Inferior parietal cortex (tissue), 1 donor: ENCODE results near the gene SP110.
"Not testable (repeated sequence)": the region's sequence is repeated elsewhere in the genome, so short reads cannot be mapped to it uniquely, and the experiment has no call there.

Experiments
- DNase-seq: peaks from one replicate; pipeline ENCODE4 v3.0.0-alpha.2; 2016; ENCODE audit errors: extremely low spot score

The SP110 gene

DNA sequence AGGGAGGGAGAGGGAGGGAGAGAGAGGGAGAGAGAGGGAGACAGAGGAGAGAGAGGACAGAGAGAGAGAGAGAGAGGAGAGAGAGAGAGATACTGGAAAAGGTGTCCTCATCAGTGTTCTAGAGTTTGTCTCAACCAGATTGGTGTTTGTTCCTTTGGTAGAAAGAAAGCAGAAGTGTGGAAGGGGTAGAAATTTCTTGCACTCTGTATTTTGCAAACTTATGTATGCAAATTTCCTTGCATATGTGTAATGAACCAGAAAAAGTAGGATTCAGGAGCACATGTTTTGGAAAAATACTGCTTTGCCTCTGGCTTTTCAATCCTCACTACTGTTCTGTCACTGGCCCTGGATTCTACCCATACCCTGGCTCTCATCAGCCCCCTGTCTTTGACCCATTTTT lies 4.7 kb upstream of the SP110 start:
- DNase-seq = no peak

- DNase-seq = not testable (repeated sequence)
Observed at GRCh38 chr2:230222829-230223228, 3.0 kb upstream of the SP110 start.

GRCh38 chr2:230221493-230221892 lies 1.7 kb upstream of the SP110 start:
- no peak for DNase-seq

- DNase-seq = no peak
Observed at GRCh38 chr2:230220347-230220969, 674 bp upstream of the SP110 start.

- peak; percentile 9 for DNase-seq
Observed at GRCh38 chr2:230218421-230218820, 1.4 kb downstream of the SP110 start.

DNA sequence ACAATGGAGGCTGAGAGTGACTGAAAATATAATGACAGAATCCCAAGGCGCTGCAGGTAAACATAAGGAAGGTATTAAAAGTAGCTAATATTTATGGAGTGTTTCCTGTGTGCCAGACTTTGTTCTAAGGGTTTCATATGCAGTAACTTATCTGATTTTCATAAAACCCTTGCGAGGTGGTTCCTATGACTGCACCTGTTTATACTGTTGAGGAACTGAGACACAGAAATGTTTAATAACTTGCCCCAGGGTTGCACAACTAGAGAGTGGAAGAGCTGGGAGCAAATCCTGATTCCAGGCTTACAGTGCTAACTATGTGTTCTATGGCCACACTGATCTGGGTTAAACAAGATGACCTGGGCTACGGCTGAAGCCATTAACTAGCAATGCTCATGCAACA lies 2.4 kb downstream of the SP110 start:
- DNase-seq = no peak

DNA sequence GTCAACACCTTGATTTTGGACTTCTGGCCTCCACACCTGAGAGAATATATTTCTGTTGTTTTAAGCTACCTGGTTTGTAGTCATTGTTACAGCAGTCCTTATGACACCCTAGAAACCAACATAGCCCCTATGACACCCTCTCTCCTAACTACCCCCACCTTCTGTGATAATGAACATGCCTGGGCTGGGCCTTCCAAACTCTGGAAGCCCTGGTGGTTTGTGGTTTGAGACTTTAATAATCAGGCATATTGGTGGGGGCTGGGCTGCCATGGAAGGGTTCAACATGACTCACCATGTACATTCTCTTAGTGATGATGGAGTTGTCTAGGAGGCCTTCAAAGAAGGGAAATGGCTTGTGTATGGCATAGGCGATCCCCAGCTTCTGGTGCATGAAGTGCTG lies 3.3 kb downstream of the SP110 start:
- no peak for DNase-seq

GRCh38 chr2:230209422-230210051 lies 10.2 kb downstream of the SP110 start:
- DNase-seq = no peak

GRCh38 chr2:230208576-230208975 lies 11.2 kb downstream of the SP110 start:
- no peak for DNase-seq

DNA sequence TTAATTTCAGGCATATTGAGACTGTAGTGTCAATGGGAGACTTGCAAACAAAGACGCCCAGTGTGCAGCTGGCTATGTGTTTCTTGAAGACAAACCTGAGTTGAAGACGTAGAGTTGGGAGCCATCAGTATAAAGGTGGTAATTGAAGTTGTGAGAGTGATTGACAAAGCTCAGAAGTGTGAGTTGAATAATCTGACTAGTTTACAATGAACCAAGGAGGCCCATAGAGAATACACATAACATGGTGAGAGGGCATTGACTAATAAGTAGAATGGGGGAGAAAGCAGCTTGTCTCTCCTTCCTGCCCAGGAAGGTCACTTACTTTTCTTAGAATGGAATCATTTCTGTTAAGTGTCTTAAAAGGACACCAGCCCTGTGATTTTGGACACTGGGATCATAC lies 14.1 kb downstream of the SP110 start:
- no peak for DNase-seq

DNA sequence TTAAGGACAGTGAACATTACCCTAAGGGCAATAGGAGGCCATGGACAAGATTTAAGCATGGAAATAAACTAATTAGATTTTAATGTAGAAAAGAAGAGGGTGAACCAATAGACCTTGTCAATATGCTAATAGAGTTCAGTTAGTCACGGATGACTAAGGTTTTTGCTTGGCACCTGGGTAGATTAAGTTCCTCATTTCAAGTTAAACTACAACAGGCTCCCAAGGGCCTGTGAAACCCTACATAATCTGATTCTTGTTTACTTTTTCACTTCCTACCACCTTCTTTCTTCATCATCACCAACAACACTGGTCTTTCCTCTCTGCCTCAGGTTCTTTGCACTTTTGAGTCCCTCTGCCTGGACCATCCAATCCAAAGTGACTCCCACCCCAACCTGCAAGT lies 14.8 kb downstream of the SP110 start:
- DNase-seq = no peak

DNA sequence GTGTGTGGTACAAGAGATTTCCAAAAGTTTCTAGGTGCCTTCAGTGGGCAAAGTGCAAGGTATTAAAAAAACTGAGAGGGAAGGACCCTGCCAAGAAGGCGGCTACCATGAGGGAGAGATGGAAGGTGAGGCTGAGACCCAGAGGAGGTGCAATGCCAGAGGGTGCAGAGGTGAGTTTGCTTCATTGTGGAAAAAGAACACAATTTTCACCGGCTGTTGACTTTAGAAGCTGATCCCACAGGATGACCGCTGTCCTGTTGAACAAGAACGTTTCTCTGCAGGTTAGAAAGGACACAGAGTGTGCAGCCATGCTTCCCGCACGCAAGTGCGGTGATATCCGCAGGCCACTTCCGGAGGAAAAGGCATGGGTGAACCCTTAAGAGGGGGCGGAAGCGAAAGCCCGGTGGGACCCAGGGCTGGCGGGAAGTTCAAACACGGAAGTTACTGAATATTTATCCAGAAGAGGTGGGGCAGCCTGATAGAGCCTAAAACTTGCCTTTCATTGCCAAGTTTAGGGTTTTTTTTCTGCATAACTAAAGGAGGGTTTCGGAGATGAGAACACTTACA lies 16.6 kb downstream of the SP110 start:
- no peak for DNase-seq

- DNase-seq = no peak
Observed at GRCh38 chr2:230202430-230203109, 17.2 kb downstream of the SP110 start.

DNA sequence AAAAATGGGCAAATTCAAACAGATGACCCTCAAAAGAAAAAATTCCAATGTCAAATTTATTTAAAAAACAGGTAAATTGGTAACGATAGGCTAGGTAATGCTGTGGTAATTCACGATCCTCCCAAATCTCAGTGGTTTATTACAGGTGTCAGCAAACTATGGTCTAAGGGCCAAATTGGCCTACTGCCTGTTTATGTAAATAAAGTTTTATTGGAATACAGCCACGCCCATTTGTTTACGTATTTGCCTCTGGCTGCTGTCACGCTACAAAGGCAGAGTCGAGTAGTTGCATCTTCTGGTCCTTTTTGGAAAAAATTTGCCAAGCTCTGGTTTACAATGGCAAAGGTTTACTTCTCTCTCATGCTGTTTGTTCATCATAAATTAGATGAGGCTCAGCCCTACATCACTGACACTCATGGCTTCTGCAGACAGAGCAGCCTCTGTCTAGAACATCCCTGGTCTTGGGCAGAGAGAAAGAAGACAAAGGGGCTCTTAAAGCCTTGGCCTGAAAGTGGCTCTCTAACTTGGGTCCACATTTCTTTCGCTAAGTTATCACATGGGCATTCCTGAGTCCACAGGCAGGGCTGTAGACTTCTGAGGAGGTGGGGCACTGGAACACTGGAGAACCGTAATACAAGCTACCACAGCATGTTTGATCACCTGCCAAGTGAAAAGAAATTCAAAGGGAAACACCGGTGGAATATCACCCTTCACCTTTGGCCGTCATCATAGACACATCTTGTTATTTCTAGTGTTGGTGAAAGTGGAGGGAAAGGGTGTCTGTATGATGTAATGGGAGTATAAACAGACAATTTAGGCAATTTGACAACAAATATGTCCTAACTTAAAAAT lies 34.8 kb downstream of the SP110 start:
- no peak for DNase-seq

DNA sequence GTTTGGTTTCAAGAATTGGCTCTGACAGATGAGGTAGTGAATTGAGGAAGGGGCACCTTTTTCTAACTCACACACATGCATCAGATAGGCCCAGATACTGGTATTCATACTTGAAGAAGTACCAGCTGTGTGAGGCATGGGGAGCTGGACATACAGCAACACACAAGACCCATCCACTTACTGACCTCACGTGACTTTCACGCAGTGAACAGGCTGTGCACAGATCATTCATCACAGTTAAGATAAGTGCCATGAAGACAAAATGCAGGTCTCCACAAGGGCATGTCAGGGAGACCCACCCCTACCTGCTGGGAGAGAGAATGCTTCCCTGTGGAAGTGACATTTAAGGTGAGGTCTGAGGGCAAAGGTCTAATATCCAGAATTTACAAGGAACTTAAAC lies 38.6 kb downstream of the SP110 start:
- no peak for DNase-seq

- DNase-seq = no peak
Observed at GRCh38 chr2:230179907-230180306, 39.9 kb downstream of the SP110 start.

- DNase-seq = no peak
Observed at GRCh38 chr2:230178546-230179485, 41.0 kb downstream of the SP110 start.

- no peak for DNase-seq
Observed at GRCh38 chr2:230176996-230177395, 42.8 kb downstream of the SP110 start.

DNA sequence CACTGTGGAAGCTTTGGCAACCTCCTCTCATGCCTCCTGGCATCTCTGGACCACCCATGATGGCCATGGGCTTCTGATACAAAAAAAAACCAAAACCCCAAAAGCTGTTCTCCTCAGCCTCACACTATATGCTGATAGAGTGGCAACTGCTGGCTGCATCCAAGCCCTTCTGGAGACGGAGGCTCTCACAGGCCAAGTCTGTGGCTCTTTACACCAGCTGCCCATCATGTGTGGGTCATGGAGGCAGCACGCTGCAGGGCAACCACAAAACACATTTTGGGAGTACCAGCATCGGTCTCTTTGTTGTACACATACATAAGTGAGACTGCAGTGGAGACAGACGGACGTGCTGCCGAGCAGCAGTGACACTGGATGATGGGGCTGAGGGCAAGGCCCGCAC lies 45.3 kb downstream of the SP110 start:
- no peak for DNase-seq

- no peak for DNase-seq
Observed at GRCh38 chr2:230172852-230173251, 46.9 kb downstream of the SP110 start.

DNA sequence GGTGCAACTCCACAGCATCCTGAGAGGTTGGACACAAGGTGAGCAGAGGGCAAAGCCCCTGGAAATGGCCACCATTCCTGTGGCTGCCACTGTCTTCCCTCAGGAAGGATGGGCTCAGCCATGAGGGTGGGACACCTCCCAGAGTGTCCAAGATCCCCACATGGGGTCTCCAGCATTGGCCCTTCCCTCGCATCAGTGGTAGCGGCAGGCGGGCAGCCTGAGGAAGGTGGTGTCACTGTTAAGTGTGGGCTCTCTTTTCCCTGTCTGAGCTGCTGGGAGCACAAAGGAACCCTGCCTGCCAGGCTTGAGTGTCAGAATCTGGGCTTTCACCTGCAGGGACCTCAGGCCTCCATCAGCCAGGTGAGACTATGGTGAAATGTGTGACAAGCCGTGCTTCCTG lies 47.6 kb downstream of the SP110 start:
- DNase-seq = no peak
